ENCODE data around the gene SGPP1.
"Not testable (repeated sequence)": the region's sequence is repeated elsewhere in the genome, so short reads cannot be mapped to it uniquely, and the experiment has no call there.

The SGPP1 gene

DNA sequence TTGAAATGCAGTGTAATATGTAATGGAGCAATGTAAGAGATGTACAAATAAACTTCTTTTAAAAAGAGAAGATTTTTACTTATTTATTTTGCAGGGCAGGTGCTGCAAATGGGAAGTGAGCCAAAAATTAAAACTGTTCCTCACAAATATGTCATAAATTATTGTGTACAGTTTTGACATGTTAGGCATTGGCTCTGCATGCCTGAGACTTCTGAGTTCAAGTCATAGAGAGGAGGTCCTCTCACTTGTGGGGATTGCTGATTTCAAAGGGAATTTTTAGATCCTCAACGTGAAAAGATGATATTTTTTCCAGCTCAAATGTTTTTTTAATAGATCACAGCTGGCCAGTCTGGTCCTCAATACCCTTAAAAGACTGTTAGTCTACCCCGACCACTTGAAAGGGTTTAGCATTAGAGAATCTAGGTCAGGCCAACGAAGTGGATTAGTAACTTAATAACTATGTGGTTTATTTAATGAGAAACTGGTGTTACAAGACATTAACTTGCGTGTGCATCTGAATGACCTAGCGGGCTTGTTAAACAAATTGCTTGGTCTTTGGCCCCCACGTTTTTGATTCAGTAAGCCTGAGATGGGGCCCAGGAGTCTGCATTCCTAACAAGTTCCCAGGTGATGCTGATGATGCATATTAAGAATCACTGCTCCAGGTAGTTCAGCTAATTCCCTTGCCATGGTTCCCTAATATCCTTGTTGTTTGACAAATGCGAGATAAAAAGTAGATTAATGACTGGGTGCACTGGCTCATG lies 55.3 kb downstream of the SGPP1 start:
- DNase-seq, result no peak

DNA sequence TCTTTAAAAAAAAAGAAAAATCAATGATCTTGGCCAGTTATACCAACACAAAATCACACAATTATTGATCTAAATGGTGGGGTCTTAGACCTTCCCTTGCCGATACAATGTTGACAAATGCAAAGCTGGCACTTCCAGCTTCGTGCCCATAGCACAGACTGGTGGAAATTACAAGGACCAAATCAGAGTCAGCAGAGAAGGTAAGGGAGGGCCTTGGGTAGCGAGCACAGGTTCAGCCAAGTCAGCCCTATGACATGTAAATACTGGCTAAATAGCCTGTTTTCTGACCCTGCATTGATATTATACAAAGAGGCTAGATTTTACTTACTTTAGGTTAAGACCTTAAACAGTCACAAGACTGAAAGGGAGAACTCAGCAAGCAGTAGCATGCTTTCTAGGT lies 55.9 kb downstream of the SGPP1 start:
- no peak for DNase-seq

DNA sequence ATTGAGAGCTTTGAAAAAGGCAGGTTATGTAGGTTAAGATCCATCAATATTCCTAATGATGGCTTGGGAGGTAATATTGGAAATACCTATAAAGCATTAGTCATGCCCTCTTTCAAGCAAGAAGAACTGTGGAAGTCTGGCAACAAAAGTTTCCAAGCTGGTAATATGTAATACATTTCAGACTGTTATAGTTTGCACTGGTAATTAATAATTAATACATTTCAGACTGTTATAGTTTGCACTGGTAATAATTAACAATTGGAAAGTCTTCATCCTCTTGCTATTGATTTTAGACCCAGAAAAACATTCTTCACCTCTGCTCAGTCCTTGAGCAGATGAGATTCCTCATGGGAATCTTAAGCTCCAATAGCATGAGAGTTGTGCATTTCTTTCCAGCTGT lies 57.2 kb downstream of the SGPP1 start:
- DNase-seq, result no peak

DNA sequence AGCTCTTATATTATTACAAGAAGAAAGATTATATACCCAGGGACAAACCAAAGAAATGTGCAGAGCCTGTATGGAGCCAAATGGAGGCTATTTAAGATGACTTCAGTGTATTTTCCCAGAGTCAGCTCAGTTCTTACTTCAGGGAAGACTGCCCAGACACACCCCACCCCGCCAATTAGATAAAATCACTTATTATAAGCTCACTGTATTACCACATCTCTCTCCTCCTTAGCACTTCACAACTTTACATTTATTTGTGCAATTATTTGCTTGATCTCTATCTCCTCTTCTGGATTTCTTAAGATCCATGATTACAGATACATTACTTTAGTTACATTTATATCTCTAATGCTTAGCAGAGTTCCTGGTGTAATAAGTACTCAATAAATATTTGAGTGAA lies 61.5 kb downstream of the SGPP1 start:
- DNase-seq, result no peak

DNA sequence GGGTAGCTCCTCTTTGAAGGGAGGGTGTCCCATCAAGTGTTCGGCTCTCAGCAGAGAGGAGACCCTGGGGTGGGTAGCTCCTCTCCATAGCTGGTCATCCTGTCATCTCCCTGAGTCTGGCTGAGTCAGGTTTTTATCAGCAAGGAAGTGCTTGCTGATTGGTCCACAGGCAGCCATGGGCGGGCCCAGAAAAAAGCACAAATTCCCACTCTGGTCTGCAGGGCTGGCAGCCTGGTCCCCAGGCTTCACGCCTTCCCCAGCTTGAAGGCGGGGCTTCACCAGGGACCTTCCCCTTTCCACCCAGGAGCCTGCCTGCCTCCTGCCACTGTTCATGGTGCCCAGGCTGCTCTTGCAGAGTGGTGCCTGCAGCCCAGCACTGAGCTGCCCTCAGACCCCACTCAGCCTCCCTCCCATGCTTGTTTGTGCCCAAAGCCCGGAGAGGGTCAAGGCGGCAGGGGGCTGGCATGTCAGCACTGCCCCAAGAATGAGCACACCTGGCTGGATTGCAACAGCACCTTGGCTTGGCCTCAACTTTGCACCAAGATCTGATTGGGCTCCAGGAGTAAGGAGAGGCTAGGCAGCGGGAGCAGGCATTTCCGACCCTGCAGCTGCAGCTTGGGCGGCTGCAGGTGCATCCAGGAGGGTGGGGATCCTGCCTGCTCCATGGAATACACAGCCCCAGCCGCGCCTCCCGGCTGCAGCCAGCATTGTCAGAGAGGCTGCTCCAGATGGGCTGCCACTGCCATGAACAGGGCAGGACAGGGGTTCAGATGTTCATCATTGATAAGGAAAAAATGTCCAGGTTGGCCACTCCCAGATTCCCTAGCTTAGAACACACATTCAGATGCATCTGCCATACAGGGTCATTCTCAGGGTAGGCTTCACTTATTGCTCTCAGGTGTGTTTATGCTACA lies 64.2 kb downstream of the SGPP1 start:
- DNase-seq, result no peak

DNA sequence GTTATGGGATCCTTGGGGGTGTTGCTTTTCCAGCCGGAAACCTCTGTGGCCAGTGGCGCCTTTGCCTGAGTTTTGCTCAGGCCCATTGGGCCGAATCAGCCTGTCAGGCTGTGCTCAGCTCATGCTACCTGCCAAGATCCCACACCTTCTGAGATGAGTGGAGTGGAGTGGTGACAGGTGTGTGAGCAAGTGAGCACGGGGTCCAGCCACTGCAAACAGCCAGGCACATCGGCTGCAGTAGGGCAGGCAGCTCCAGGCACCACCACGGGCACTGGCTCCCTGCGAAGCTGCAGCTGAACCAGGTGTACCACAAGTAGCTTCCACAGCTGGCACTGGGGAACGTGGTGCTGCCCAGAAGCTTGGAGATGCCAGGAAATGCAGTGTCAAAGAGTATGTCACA lies 65.1 kb downstream of the SGPP1 start:
- DNase-seq, result no peak

DNA sequence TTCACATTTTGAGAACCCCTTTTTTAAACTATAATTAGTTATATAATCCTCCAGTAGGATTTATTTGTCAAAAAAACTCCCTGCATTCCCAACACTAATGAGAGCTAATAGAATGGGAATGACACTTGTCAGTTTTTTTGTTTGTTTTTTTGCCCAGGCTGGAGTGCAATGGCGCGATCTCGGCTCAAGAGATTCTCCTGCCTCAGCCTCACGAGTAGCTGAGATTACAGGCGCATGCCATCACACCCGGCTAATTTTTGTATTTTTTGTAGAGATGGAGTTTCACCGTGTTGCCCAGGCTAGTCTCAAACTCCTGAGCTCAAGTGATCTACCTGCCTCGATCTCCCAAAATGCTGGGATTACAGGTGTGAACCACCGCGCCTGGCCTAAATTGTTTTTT lies 66.0 kb downstream of the SGPP1 start:
- DNase-seq, result not testable (repeated sequence)

DNA sequence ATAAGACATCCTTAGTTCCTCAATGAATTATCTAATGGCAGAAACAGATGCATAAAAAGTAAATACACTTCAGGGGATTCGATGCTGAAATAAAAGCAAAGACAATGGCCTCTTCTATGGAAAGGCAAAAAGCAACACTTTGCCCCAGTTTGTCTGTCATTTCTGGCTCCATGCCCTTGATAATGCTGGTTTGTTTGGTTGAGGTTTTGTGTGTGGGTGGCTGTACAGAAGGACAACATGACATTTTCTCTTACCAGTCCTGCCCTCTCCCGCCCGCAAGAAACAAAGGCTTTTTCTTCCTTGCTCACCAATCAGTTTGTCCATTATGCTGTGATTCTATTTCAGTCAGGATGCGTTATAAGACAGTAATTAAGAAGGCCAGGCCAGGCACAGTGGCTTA lies 68.1 kb downstream of the SGPP1 start:
- no peak for DNase-seq

DNA sequence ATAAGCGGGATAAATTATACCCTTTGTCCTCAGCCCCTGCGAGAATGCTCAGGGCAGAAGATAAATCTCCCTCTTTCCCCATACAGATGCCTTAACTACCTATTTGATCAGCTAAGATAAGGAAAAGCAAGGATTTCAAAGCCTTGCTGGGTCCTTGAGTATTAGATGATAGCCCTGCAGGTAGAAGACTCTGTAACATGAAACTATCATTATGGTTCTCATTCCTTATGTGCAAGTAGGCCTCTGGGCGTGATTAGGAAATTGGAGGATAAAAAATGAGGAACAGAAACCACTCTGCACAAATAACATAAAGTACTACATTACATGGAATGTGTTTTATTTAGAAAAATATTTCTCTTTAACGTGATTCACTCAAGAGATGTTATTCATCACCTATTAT lies 71.7 kb downstream of the SGPP1 start:
- no peak for DNase-seq

DNA sequence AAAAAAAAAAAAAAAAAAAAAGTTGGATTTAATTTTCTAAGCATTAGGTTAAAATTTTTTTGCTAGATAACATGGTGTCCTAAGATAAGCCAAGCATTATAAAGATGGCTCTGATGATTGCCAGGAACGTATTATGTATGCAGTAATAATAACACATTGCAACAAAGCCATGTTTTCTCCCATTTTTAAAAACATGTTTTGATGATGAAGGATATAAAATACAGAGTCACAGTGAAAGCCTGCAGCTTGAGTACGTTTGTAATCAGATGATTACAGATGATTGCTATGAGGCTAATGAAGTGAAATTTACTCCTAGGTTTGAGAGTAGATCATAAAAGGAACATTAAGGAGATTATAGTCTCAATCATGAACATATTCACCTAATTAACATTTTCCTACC lies 72.9 kb downstream of the SGPP1 start:
- no peak for DNase-seq

DNA sequence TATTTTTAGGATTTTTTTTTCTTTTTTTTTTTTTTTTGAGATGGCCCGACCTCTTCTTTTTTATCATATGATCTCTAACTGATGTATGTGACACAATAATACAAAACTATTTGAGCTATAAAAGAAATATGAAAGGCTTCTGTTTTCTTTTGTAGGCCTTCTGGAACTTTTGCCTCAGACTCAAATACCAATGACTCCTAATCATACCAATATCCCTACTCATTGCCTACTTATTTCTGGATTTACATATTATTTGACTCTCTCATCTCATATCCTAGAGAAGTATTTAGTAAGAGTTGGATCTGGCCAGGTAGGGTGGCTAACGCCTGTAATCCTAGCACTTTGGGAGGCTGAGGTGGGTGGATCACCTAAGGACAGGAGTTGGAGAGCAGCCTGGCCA lies 73.5 kb downstream of the SGPP1 start:
- no peak for DNase-seq

DNA sequence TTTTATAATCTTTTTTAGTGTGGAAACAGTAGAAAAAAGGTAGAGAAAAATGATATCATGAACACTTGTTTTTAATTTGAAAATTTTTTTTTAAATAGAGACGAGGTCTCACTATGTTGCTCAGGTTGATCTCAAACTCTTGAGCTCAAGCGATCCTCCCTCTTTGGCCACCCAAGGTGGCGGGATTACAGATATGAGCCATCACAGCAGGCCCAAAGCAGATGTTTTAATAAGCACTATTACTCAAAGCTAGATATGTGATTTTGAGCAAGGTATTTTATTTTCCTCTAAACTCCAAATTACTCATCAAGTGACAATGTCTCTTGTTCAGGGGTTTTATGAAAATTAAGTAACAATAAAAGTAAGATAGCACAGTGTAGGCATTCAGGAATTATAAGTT lies 75.5 kb downstream of the SGPP1 start:
- DNase-seq, result no peak

DNA sequence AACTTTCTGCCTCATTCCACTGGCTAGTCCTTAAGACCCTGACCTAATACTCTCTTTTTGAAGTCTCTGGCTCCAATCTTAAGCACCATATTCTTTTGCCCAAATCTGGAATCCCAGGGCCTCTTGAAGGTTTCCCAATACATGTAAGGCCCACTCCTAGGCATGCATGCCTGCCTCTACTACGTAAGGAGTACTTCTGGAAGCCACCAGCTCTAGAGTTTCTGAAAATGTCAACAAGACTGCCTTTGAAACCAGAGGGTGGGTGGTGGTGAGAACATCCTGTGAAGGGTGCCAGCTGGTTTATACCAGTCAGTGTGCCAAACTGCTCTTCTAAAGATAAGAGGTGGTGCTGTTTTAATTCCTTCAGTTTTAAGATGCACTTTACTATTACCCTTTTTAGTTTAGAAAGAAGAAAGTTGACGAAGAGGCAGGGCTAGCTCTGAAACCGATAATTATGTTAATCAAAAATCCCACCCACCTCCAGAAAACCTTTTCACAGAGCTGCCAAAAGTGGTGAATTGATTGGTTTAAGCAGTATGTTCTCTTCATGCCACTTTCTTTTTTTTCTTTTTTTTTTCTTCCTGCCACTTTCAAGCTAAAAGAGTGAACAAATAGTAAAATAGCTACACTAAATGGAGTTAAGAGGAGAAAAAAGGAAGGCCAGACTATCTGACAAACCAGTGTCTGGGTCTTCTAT lies 77.5 kb downstream of the SGPP1 start:
- DNase-seq, result peak; percentile 44

DNA sequence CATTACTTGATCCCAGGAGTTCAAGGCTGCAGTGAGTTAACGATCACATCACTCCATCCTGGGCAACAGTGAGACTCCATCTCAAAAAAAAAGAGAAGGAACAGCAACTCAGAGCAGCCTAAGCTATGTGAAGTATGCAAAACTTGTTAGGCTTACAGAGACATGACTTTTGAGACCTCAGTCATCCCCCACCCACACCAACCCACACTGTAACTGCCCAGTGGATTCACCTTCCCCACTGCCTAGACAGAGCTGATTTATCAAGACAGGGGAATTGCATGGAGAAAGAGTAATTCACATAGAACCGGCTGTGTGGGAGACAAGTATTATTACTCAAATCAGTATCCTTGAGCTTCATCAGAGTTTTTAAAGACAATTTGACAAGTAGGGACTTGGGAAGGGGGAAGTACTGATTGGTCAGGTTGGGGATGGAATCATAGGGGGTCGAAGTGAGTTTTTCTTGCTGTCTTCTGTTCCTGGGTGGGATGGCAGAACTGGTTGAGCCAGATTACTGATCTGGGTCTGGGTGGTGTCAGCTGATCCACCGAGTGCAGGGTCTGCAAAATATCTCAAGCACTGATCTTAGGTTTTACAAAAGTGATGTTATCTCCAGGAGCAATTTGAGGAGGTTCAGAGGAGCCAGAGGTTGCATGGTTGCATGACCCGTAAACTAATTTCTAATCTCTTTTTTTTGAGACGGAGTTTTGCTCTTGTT lies 80.0 kb downstream of the SGPP1 start:
- no peak for DNase-seq

DNA sequence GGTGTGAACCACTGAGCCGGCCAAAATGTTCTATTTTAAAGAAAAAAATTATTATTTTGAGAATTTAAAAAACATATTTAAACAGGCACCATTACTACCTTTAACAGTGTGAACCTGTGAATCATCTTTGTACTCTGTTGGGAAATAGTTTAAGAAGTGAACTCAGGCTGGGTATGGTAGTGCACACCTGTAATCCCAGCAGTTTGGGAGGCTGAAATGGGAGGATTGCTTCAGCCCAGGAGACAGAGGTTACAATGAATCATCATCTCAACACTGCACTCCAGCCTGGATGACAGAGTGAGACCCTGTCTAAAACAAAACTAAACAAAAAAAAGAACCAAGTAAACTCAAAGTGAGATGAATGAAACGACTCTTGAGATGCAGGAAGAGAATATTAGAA lies 83.1 kb downstream of the SGPP1 start:
- DNase-seq, result no peak

DNA sequence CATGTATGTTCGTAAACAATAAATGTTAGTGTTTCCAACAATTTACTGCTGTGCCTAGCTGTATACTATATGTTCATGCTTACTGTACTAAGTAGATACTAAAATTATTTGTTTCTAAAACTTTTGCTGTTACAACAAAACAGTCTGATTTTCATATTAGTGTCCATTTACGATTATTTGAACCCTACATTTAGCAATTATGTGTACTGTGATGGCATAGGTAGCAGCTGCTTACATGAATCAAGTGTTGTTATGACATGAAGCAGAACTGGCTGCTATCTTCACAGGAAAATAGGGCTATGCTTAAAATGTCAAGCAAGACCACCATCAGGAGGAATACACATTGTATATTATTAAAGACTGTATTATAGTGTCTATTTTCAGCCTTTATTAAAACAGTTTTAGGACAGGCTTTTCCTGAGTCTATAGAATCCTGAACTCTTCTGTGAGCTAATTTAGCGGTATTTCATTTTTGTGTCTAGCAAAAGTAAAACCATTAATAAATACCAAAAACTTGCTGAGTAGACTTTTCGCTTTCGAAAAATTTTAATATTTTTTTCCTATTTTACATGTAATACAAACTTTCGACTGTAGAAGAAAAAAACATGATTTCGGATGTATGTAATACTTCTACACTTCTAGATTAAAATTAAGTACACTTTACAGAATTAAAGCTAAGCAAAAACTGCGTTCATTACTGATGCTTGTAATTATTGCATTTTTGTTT lies 85.0 kb downstream of the SGPP1 start:
- DNase-seq, result no peak

DNA sequence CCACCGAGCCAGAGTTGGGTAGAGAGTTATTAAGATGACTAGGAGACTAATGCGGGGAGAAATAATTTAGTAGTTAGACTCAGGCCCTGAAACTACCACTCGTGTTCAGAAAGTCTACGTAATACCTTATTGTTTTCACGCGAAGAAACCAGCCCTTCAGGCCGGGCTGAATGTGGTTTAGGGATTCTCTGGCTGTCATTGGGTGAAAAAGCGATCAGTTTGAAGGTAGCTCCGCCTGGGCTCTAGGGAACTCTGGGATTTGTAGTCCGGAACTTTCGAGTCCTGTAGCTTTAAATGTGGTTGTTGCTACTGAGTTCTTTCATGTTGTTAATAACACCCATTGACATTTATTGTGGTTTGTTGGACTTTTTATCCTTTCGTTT lies 85.6 kb downstream of the SGPP1 start:
- peak; percentile 65 for DNase-seq

DNA sequence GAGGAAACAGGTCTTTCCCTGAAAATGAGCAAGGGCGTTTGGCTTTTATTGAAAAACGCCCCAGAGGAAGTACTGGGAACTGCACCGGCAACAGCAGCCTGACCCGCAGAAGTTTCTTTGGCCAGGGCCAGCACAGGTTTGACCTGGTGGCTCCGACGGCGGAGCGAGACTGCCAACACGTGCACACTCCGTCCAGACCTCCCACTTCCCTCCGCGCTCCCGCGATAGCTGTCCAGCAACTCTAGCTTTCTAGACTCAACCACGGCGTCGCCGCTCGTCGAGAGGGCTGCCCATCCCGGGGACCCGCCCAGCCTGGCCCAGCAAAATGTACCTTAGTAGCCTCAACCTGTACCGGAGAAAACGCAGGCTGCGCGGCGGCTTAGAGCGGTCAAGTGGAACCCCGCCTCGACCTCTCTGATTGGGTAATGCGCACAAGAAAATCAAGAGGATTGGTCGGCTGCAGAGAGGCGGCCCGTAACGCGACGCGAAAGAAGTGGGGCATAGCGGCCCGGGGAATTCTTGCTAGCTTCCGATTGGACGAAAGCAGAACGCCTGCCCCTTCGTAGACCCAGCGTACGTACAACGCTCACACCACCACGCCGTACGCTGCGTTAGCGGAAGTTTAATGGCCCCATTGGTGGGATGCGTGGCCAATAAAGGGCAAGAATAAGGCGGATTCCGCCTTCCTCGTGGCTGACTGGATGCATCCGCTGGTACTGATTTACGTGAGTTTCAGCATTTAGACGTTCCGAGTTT lies 86.2 kb downstream of the SGPP1 start, which contains the start of gene WDR89:
Gene WDR89, minus strand, starts transcription at position 399 of the 756 bp plus-strand sequence. CDS start 41,929 bp downstream, outside the sequence.
- DNase-seq, result peak; percentile 92

DNA sequence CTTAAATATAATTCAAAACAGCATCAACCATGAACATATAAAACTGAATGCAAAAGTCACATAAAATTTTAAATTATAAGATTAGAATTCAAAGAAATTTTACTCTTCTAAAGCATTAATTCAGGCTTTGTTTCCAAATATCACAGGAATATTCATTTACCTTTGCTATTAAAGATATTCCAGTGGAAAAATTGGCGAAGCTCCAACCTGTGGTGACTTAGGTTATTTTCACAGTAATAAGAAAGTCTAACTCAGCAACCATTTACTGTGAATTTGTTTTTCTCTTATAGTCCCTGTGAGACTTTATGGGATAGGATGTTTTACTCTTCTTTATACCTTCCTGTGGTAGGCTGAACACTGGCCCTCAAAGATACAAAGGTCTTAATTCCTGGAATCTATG lies 89.4 kb downstream of the SGPP1 start:
- no peak for DNase-seq

DNA sequence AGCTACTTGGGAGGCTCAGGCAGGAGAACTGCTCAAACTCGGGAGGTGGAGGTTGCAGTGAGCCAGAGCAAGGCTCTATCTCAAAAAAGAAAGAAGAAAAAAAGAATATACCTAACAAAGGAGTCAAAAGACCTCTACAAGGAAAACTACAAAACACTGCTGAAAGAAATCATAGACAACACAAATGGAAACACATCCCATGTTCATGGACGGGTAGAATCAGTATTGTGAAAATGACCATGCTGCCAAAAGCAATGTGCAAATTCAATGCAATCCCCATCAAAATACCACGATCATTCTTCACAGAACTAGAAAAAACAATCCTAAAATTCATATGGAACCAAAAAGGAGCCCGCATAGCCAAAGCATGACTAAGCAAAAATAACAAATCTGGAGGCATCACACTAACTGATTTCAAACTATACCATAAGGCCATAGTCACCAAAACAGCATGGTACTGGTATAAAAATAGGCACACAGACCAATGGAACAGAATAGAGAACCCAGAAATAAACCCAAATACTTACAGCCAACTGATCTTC lies 91.7 kb downstream of the SGPP1 start:
- not testable (repeated sequence) for DNase-seq

Data from activated CD4-positive, CD25-positive, alpha-beta regulatory T cell treated with anti-CD3 and anti-CD28 coated beads, Interleukin-2, amount 50 U/mL, for 72 hours (primary cell).